WTC11 (cell line): ENCODE results near the gene SAG.

Source experiments
- ETV6 ChIP-seq: sonication (generic); formaldehyde crosslinking; IDR thresholded peaks from 2 replicates; pipeline ENCODE4 v1.8.1; 2022; ENCODE audit warnings: mild to moderate bottlenecking, missing genetic modification reagents
- MXD4 ChIP-seq: fragments of 250-450 bp; sonication (Bioruptor Pico); IDR thresholded peaks from 2 replicates; pipeline ENCODE4 v1.8.0; 2021; ENCODE audit warnings: mild to moderate bottlenecking, moderate library complexity, borderline replicate concordance
- NR2C2 ChIP-seq: sonication (generic); formaldehyde crosslinking; IDR thresholded peaks from 2 replicates; pipeline ENCODE4 v1.8.0; 2022; ENCODE audit warnings: mild to moderate bottlenecking, missing genetic modification reagents
- SP1 ChIP-seq: sonication (generic); formaldehyde crosslinking; conservative IDR thresholded peaks from 2 replicates; pipeline ENCODE4 v1.8.1; 2022; ENCODE audit warnings: missing genetic modification reagents
- TCF7 ChIP-seq: sonication (generic); formaldehyde crosslinking; IDR thresholded peaks from 2 replicates; pipeline ENCODE4 v1.8.0; 2022; ENCODE audit warnings: mild to moderate bottlenecking, low read depth, missing genetic modification reagents, moderate library complexity
- ZNF232 ChIP-seq: sonication (generic); formaldehyde crosslinking; IDR thresholded peaks from 2 replicates; pipeline ENCODE4 v1.8.0; 2022; ENCODE audit warnings: mild to moderate bottlenecking, missing genetic modification reagents
- TF ChIP-seq, protein P1 (sequence below): fragments of 200-600 bp; IDR thresholded peaks from 2 replicates; pipeline ENCODE4 v1.8.0; 2022; ENCODE audit warnings: antibody characterized with exemption
- TF ChIP-seq, protein P2 (sequence below): sonication (generic); formaldehyde crosslinking; IDR thresholded peaks from 2 replicates; pipeline ENCODE4 v1.8.1; 2023; ENCODE audit warnings: mild to moderate bottlenecking, missing genetic modification reagents, moderate library complexity

DNA sequence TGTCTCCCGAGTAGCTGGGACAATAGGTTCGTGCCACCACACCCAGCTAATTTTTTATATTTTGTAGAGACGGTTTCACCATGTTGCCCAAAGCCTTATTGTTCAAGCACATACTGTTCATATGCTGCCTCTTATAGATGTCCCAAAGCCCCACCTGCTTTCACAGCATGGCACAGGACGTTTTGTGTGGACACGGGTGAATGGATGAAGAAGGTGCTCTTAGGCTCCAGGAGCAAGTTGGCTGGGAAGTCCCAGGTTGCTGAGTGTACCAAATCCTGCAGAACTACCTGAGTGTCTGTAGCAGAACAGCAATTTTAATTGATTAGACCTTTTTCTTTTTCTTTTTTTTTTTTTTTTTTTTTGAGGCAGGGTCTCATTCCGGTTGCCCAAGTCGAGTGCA lies 10.5 kb upstream of the SAG start:
- no peak for TF ChIP-seq TCF7 (CRISPR knock-in tag)
- no peak for TF ChIP-seq ETV6 (CRISPR knock-in tag)
- TF ChIP-seq, protein P1, sequence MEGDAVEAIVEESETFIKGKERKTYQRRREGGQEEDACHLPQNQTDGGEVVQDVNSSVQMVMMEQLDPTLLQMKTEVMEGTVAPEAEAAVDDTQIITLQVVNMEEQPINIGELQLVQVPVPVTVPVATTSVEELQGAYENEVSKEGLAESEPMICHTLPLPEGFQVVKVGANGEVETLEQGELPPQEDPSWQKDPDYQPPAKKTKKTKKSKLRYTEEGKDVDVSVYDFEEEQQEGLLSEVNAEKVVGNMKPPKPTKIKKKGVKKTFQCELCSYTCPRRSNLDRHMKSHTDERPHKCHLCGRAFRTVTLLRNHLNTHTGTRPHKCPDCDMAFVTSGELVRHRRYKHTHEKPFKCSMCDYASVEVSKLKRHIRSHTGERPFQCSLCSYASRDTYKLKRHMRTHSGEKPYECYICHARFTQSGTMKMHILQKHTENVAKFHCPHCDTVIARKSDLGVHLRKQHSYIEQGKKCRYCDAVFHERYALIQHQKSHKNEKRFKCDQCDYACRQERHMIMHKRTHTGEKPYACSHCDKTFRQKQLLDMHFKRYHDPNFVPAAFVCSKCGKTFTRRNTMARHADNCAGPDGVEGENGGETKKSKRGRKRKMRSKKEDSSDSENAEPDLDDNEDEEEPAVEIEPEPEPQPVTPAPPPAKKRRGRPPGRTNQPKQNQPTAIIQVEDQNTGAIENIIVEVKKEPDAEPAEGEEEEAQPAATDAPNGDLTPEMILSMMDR = no peak
- TF ChIP-seq, protein P2, sequence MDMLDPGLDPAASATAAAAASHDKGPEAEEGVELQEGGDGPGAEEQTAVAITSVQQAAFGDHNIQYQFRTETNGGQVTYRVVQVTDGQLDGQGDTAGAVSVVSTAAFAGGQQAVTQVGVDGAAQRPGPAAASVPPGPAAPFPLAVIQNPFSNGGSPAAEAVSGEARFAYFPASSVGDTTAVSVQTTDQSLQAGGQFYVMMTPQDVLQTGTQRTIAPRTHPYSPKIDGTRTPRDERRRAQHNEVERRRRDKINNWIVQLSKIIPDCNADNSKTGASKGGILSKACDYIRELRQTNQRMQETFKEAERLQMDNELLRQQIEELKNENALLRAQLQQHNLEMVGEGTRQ (CRISPR knock-in tag) = no peak
- no peak for TF ChIP-seq ZNF232 (CRISPR knock-in tag)
- TF ChIP-seq SP1 (CRISPR knock-in tag) = no peak
- no peak for TF ChIP-seq MXD4
- TF ChIP-seq NR2C2 (CRISPR knock-in tag) = no peak
